ENCODE measurements around the gene BAHCC1.

BAHCC1 gene

GRCh38 chr17:81416612-81417011 is 21.4 kb downstream of the BAHCC1 start:
- Histone ChIP-seq H3K4me1 (ENCODE audit: control insufficient read depth, low read length) (no peaks in the 10 kb centered on the region), H3F3A (ENCODE audit: control insufficient read depth, insufficient read depth) (no peaks in the 10 kb centered on the region), H4K20me1 (ENCODE audit: control insufficient read depth, insufficient read depth, low read depth, low read length) (no peaks in the 10 kb centered on the region), H3K4me2 (ENCODE audit: low read length) (no peak overlapping the region), H3K79me2 (ENCODE audit: control insufficient read depth, low read length) (no peaks in the 10 kb centered on the region), H3K27me3 (ENCODE audit: control insufficient read depth, low read length) (no peaks in the 10 kb centered on the region), H3K4me3 (ENCODE audit: low read length) (no peak overlapping the region), H3K9me2 (replicated peaks; ENCODE audit: control insufficient read depth, low read length) (no peaks in the 10 kb centered on the region), H3K27ac (ENCODE audit: low read depth, low read length) (no peak overlapping the region), H3K9me3 (ENCODE audit: control insufficient read depth, insufficient read depth, low read length) (no peaks in the 10 kb centered on the region), H3K36me3 (ENCODE audit: control insufficient read depth, low read length) (no peaks in the 10 kb centered on the region)
- TF ChIP-seq EZH2phosphoT487 (IDR thresholded peaks at IDR 0.05; ENCODE audit: borderline replicate concordance, low read length) (no peak), CTCF (IDR thresholded peaks at IDR 0.05; ENCODE audit: low read depth, low read length, poor library complexity, severe bottlenecking) (no peak)

- Histone ChIP-seq H3K4me2 (ENCODE audit: low read length) (no peak overlapping the region), H3K4me1 (ENCODE audit: control insufficient read depth, low read length) (no peaks in the 10 kb centered on the region), H4K20me1 (ENCODE audit: control insufficient read depth, insufficient read depth, low read depth, low read length) (no peaks in the 10 kb centered on the region), H3K9me2 (replicated peaks; ENCODE audit: control insufficient read depth, low read length) (no peaks in the 10 kb centered on the region), H3K27ac (ENCODE audit: low read depth, low read length) (no peak overlapping the region), H3K4me3 (ENCODE audit: low read length) (no peak overlapping the region), H3K79me2 (ENCODE audit: control insufficient read depth, low read length) (no peaks in the 10 kb centered on the region), H3K36me3 (ENCODE audit: control insufficient read depth, low read length) (no peaks in the 10 kb centered on the region), H3K27me3 (ENCODE audit: control insufficient read depth, low read length) (no peaks in the 10 kb centered on the region), H3K9me3 (ENCODE audit: control insufficient read depth, insufficient read depth, low read length) (no peaks in the 10 kb centered on the region), H3F3A (ENCODE audit: control insufficient read depth, insufficient read depth) (no peaks in the 10 kb centered on the region)
- TF ChIP-seq EZH2phosphoT487 (IDR thresholded peaks at IDR 0.05; ENCODE audit: borderline replicate concordance, low read length) (no peak), CTCF (IDR thresholded peaks at IDR 0.05; ENCODE audit: low read depth, low read length, poor library complexity, severe bottlenecking) (no peak)
Observed at GRCh38 chr17:81417049-81417878, 22.0 kb downstream of the BAHCC1 start.

GRCh38 chr17:81417879-81418709 is 22.8 kb downstream of the BAHCC1 start:
- Histone ChIP-seq H3F3A (ENCODE audit: control insufficient read depth, insufficient read depth) (no peaks in the 10 kb centered on the region), H3K27me3 (ENCODE audit: control insufficient read depth, low read length) (no peaks in the 10 kb centered on the region), H3K4me3 (ENCODE audit: low read length) (no peak overlapping the region), H3K4me1 (ENCODE audit: control insufficient read depth, low read length) (no peaks in the 10 kb centered on the region), H4K20me1 (ENCODE audit: control insufficient read depth, insufficient read depth, low read depth, low read length) (no peaks in the 10 kb centered on the region), H3K79me2 (ENCODE audit: control insufficient read depth, low read length) (no peaks in the 10 kb centered on the region), H3K9me3 (ENCODE audit: control insufficient read depth, insufficient read depth, low read length) (no peaks in the 10 kb centered on the region), H3K36me3 (ENCODE audit: control insufficient read depth, low read length) (no peaks in the 10 kb centered on the region), H3K4me2 (ENCODE audit: low read length) (no peak overlapping the region), H3K27ac (ENCODE audit: low read depth, low read length) (no peak overlapping the region), H3K9me2 (replicated peaks; ENCODE audit: control insufficient read depth, low read length) (no peaks in the 10 kb centered on the region)
- TF ChIP-seq CTCF (IDR thresholded peaks at IDR 0.05; ENCODE audit: low read depth, low read length, poor library complexity, severe bottlenecking) (no peak), EZH2phosphoT487 (IDR thresholded peaks at IDR 0.05; ENCODE audit: borderline replicate concordance, low read length) (no peak)
